ENCODE results near the gene CRIP3.
"Not testable (repeated sequence)": the region's sequence is repeated elsewhere in the genome, so short reads cannot be mapped to it uniquely, and the experiment has no call there.

Gene CRIP3

GRCh38 chr6:43304882-43305281 lies 3.7 kb downstream of the CRIP3 start:
- no peak overlapping the region for H3K27ac ChIP-seq
- TF ChIP-seq ZFX (IDR thresholded peaks at IDR 0.05; ENCODE audit: borderline replicate concordance) = no peak
- no peak for TF ChIP-seq CTCF (IDR thresholded peaks at IDR 0.05)

- H3K27ac ChIP-seq = no peak overlapping the region
- TF ChIP-seq ZFX (IDR thresholded peaks at IDR 0.05; ENCODE audit: borderline replicate concordance) (no peak), CTCF (IDR thresholded peaks at IDR 0.05) (no peak)
Measured at GRCh38 chr6:43304361-43304760, 4.3 kb downstream of the CRIP3 start.

GRCh38 chr6:43303751-43304331 lies 4.8 kb downstream of the CRIP3 start:
- H3K27ac ChIP-seq = no peak overlapping the region
- TF ChIP-seq CTCF (IDR thresholded peaks at IDR 0.05) (no peak), ZFX (IDR thresholded peaks at IDR 0.05; ENCODE audit: borderline replicate concordance) (no peak)

- not testable (repeated sequence) for H3K27ac ChIP-seq
Measured at GRCh38 chr6:43303006-43303405, 5.6 kb downstream of the CRIP3 start.

- TF ChIP-seq ZFX (IDR thresholded peaks at IDR 0.05; ENCODE audit: borderline replicate concordance) (no peak), CTCF (IDR thresholded peaks at IDR 0.05) (no peak)
- no peak overlapping the region for H3K27ac ChIP-seq
Measured at GRCh38 chr6:43302126-43302525, 6.5 kb downstream of the CRIP3 start.

- TF ChIP-seq CTCF (IDR thresholded peaks at IDR 0.05) (no peak), ZFX (IDR thresholded peaks at IDR 0.05; ENCODE audit: borderline replicate concordance) (no peak)
- H3K27ac ChIP-seq = no peak overlapping the region
Measured at GRCh38 chr6:43301081-43301870, 7.3 kb downstream of the CRIP3 start.

- no peak for TF ChIP-seq ZFX (IDR thresholded peaks at IDR 0.05; ENCODE audit: borderline replicate concordance)
- TF ChIP-seq CTCF (IDR thresholded peaks at IDR 0.05) = no peak
- H3K27ac ChIP-seq = no peak overlapping the region
Measured at GRCh38 chr6:43299338-43300293, 9.0 kb downstream of the CRIP3 start.
